ENCODE data around the gene CTIF.

The CTIF gene

GRCh38 chr18:48877941-48878340 is 339.1 kb downstream of the CTIF start:
- TF ChIP-seq EZH2phosphoT487 (conservative IDR thresholded peaks at IDR 0.05; ENCODE audit: low read length) (no peak), CTCF (IDR thresholded peaks at IDR 0.05; ENCODE audit: insufficient read depth, low read length, poor library complexity, severe bottlenecking) (no peak)
- H3K9me3 ChIP-seq (ENCODE audit: insufficient read depth, low read length): no peaks in the 10 kb centered on the region
- H3K4me2 ChIP-seq (ENCODE audit: low read depth, low read length, poor library complexity, severe bottlenecking): no peak overlapping the region
- no peak overlapping the region for H3K9ac ChIP-seq (ENCODE audit: low read length)
- no peaks in the 10 kb centered on the region for H3K9me2 ChIP-seq (replicated peaks; ENCODE audit: insufficient read depth, low read length)
- H3K4me3 ChIP-seq (ENCODE audit: insufficient read depth, low read length, poor library complexity, severe bottlenecking): no peak overlapping the region
- no peaks in the 10 kb centered on the region for H3F3A ChIP-seq (ENCODE audit: insufficient read depth)
- no peaks in the 10 kb centered on the region for H3K36me3 ChIP-seq (ENCODE audit: low read length)
- H4K20me1 ChIP-seq (ENCODE audit: low read depth, low read length): no peaks in the 10 kb centered on the region
- H2AFZ ChIP-seq (ENCODE audit: low read depth, low read length, severe bottlenecking): no peak overlapping the region
- no peak overlapping the region for H3K27ac ChIP-seq (ENCODE audit: low read depth, low read length)
- no peaks in the 10 kb centered on the region for H3K27me3 ChIP-seq (ENCODE audit: low read length)
- no peaks in the 10 kb centered on the region for H3K79me2 ChIP-seq (ENCODE audit: insufficient read depth, low read length)

GRCh38 chr18:48878471-48878870 is 339.6 kb downstream of the CTIF start:
- Histone ChIP-seq H3K27me3 (ENCODE audit: low read length) (no peaks in the 10 kb centered on the region), H3K4me2 (ENCODE audit: low read depth, low read length, poor library complexity, severe bottlenecking) (no peak overlapping the region), H3K9ac (ENCODE audit: low read length) (no peak overlapping the region), H3K9me3 (ENCODE audit: insufficient read depth, low read length) (no peaks in the 10 kb centered on the region), H3K9me2 (replicated peaks; ENCODE audit: insufficient read depth, low read length) (no peaks in the 10 kb centered on the region), H4K20me1 (ENCODE audit: low read depth, low read length) (no peaks in the 10 kb centered on the region), H2AFZ (ENCODE audit: low read depth, low read length, severe bottlenecking) (no peak overlapping the region), H3K79me2 (ENCODE audit: insufficient read depth, low read length) (no peaks in the 10 kb centered on the region), H3K27ac (ENCODE audit: low read depth, low read length) (no peak overlapping the region), H3K36me3 (ENCODE audit: low read length) (no peaks in the 10 kb centered on the region), H3K4me3 (ENCODE audit: insufficient read depth, low read length, poor library complexity, severe bottlenecking) (no peak overlapping the region), H3F3A (ENCODE audit: insufficient read depth) (no peaks in the 10 kb centered on the region)
- no peak for TF ChIP-seq EZH2phosphoT487 (conservative IDR thresholded peaks at IDR 0.05; ENCODE audit: low read length)
- no peak for TF ChIP-seq CTCF (IDR thresholded peaks at IDR 0.05; ENCODE audit: insufficient read depth, low read length, poor library complexity, severe bottlenecking)

GRCh38 chr18:48879008-48879431 is 340.2 kb downstream of the CTIF start:
- no peak overlapping the region for H3K4me2 ChIP-seq (ENCODE audit: low read depth, low read length, poor library complexity, severe bottlenecking)
- H2AFZ ChIP-seq (ENCODE audit: low read depth, low read length, severe bottlenecking): no peak overlapping the region
- TF ChIP-seq EZH2phosphoT487 (conservative IDR thresholded peaks at IDR 0.05; ENCODE audit: low read length): no peak
- no peak for TF ChIP-seq CTCF (IDR thresholded peaks at IDR 0.05; ENCODE audit: insufficient read depth, low read length, poor library complexity, severe bottlenecking)
- no peaks in the 10 kb centered on the region for H3K9me3 ChIP-seq (ENCODE audit: insufficient read depth, low read length)
- H3K36me3 ChIP-seq (ENCODE audit: low read length): no peaks in the 10 kb centered on the region
- no peak overlapping the region for H3K9ac ChIP-seq (ENCODE audit: low read length)
- no peaks in the 10 kb centered on the region for H4K20me1 ChIP-seq (ENCODE audit: low read depth, low read length)
- H3K9me2 ChIP-seq (replicated peaks; ENCODE audit: insufficient read depth, low read length): no peaks in the 10 kb centered on the region
- H3K79me2 ChIP-seq (ENCODE audit: insufficient read depth, low read length): no peaks in the 10 kb centered on the region
- H3K27me3 ChIP-seq (ENCODE audit: low read length): no peaks in the 10 kb centered on the region
- no peaks in the 10 kb centered on the region for H3F3A ChIP-seq (ENCODE audit: insufficient read depth)
- H3K4me3 ChIP-seq (ENCODE audit: insufficient read depth, low read length, poor library complexity, severe bottlenecking): no peak overlapping the region
- no peak overlapping the region for H3K27ac ChIP-seq (ENCODE audit: low read depth, low read length)
